Measurements from ENCODE around the gene KCTD10. TPM values are rescaled to one million over a fixed set of nuclear protein-coding genes. Genes with fewer than 3 reads are reported as not detected.

KCTD10 gene
- polyA plus RNA-seq, 2 of the 4 experiments (the other 2 are of a cell fraction), result 43.5 to 50.4 TPM

DNA sequence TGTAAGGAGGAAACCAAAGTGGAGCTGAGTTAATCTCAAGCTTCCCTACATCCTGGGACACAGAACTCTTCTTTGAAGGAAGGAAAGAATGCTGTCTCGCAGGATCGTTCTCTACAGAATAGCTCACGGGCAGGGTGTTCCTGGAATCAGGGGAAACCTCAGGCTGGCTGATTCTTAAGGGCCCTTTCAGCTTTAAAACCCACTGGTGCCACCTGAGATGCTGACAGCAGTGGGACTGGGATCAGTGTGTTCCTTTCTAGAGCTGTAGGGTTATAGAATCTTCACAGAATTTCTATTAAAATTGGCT is 48.1 kb upstream of the KCTD10 start:
- no peak for TF ChIP-seq JUNB (IDR thresholded peaks at IDR 0.05)
- no peak for TF ChIP-seq PBX3 (IDR thresholded peaks at IDR 0.05)
- no peak for TF ChIP-seq HOXA7 (CRISPR knock-in tag; IDR thresholded peaks at IDR 0.05)
- no peak for TF ChIP-seq TP53 (CRISPR knock-in tag; IDR thresholded peaks at IDR 0.05)
- TF ChIP-seq SREBF2 (IDR thresholded peaks at IDR 0.05), result no peak
- TF ChIP-seq CBX2 (IDR thresholded peaks at IDR 0.05; ENCODE audit: borderline replicate concordance, low read depth), result no peak
- no peak for TF ChIP-seq HMGXB4 (CRISPR knock-in tag; IDR thresholded peaks at IDR 0.05; ENCODE audit: borderline replicate concordance)
- TF ChIP-seq RFX5 (IDR thresholded peaks at IDR 0.05), result no peak
- no peak for TF ChIP-seq RAD21 (conservative IDR thresholded peaks at IDR 0.05 in 1 of 2, IDR thresholded peaks at IDR 0.05 in 1 of 2)
- TF ChIP-seq NPAS2 (CRISPR knock-in tag; IDR thresholded peaks at IDR 0.05; ENCODE audit: borderline replicate concordance), result no peak
- TF ChIP-seq ESRRA (IDR thresholded peaks at IDR 0.05; ENCODE audit: borderline replicate concordance, low read length), result no peak
- TF ChIP-seq GATA3 (IDR thresholded peaks at IDR 0.05; ENCODE audit: borderline replicate concordance), result no peak
- no peak for TF ChIP-seq FOXS1 (CRISPR knock-in tag; IDR thresholded peaks at IDR 0.05)
- no peak for TF ChIP-seq ZC3H11A (IDR thresholded peaks at IDR 0.05)
- no peak for TF ChIP-seq MAZ (IDR thresholded peaks at IDR 0.05; ENCODE audit: borderline replicate concordance, low read depth, low read length)
- no peak for TF ChIP-seq MAFK (IDR thresholded peaks at IDR 0.05; ENCODE audit: partially characterized antibody)
- Histone ChIP-seq H3K4me3 (no peak overlapping the region), H3K4me2 (no peak overlapping the region), H3K4me1 (no peaks in the 10 kb centered on the region), H3K27ac (no peak overlapping the region), H3K9me3 (no peaks in the 10 kb centered on the region)
- ATAC-seq (no peak), FAIRE-seq (no peak), DNase-seq (ENCODE audit: low read depth in 1 of 2, low spot score in 1 of 2) (no peak)
- ChIA-PET POLR2A (no interaction called here), CTCF (interaction anchor here (0.9 to 12.0 kb wide), 5 partner anchors 8 to 251 kb away, joined by 3 to 167 read pairs (median 4); no protein-coding TSS in a partner anchor)
- 97% methylated on average over 3 of the region's 3 CpGs for WGBS (ENCODE audit: missing lambda C conversion rate)

DNA sequence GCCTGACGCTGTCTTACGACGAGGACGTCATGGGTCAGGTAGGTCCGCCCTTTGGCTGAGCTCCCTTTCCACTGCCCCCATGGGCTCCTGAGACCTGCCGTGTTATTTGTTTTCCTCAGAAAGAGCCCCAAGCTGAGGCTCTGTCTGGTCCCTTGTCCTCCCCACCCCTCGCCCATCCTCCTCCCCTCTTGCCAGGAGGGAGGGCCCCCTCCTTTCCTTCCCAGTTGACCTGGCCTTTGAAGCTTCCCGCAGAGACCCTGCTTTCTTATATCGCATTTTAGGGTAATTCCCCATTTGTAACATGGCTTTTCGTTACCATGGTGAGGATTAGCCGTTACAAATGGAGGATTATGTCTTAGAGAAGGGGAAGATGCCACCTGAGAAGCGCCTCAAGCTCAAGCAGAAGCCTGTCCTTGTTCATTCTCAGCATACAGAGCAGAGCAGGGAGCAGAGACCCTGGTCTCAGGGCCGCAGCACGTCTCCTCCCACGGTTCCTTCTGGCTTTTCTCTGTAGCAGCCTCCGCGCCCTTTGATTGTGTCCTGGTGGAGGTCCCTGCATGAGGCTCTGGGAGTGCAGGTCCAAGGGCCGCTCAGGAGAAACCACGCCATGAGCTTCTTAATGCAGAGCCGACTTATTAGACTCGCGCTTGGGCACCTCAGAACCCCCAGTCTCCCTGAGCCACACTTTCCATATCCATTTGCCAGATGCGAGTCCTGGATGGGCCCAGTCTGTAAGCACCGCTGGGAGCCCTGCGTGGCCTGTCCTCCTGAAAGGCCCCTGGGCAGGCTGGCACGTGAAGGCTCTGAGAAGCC is 47.6 kb upstream of the KCTD10 start:
- ChIA-PET CTCF (interaction anchor here (0.9 to 12.0 kb wide), 7 partner anchors 8 to 251 kb away, joined by 3 to 167 read pairs (median 4); no protein-coding TSS in a partner anchor), POLR2A (interaction anchor here (1.2 kb wide), 1 partner anchor 49 kb away, joined by 3 read pairs; the partner anchor contains the start of genes MMAB and MVK)
- FAIRE-seq, result no peak
- Histone ChIP-seq H3K4me1 (no peaks in the 10 kb centered on the region), H3K9me3 (no peaks in the 10 kb centered on the region), H3K4me2 (no peak overlapping the region), H3K4me3 (no peak overlapping the region), H3K27ac (no peak overlapping the region)
- TF ChIP-seq MAZ (IDR thresholded peaks at IDR 0.05; ENCODE audit: borderline replicate concordance, low read depth, low read length) (no peak), PBX3 (IDR thresholded peaks at IDR 0.05) (no peak), ESRRA (IDR thresholded peaks at IDR 0.05; ENCODE audit: borderline replicate concordance, low read length) (no peak), HOXB13 (CRISPR knock-in tag; IDR thresholded peaks at IDR 0.05; ENCODE audit: low read depth) (no peak), CBX2 (IDR thresholded peaks at IDR 0.05; ENCODE audit: borderline replicate concordance, low read depth) (no peak), PHF8 (IDR thresholded peaks at IDR 0.05; ENCODE audit: borderline replicate concordance, low read depth) (no peak), NR3C1 (IDR thresholded peaks at IDR 0.05) (no peak), KDM1A (IDR thresholded peaks at IDR 0.05; ENCODE audit: low read depth) (no peak), EHMT2 (IDR thresholded peaks at IDR 0.05; ENCODE audit: low read depth) (no peak), FOSL2 (IDR thresholded peaks at IDR 0.05) (no peak), FOSL2 (CRISPR knock-in tag; IDR thresholded peaks at IDR 0.05) (no peak), JUNB (IDR thresholded peaks at IDR 0.05) (no peak)
- TF ChIP-seq, protein P1, sequence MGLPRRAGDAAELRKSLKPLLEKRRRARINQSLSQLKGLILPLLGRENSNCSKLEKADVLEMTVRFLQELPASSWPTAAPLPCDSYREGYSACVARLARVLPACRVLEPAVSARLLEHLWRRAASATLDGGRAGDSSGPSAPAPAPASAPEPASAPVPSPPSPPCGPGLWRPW (IDR thresholded peaks at IDR 0.05), result no peak
- TF ChIP-seq, protein P2, sequence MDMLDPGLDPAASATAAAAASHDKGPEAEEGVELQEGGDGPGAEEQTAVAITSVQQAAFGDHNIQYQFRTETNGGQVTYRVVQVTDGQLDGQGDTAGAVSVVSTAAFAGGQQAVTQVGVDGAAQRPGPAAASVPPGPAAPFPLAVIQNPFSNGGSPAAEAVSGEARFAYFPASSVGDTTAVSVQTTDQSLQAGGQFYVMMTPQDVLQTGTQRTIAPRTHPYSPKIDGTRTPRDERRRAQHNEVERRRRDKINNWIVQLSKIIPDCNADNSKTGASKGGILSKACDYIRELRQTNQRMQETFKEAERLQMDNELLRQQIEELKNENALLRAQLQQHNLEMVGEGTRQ (IDR thresholded peaks at IDR 0.05), result no peak
- ATAC-seq, result no peak
- DNase-seq (ENCODE audit: low read depth in 1 of 2, low spot score in 1 of 2), result no peak
- WGBS (ENCODE audit: missing lambda C conversion rate), result 92% methylated on average over 26 of the region's 26 CpGs

Data from A549 (cell line).